ENCODE measurements around the gene INPP5A.
"Not testable (repeated sequence)": the region's sequence is repeated elsewhere in the genome, so short reads cannot be mapped to it uniquely, and the experiment has no call there.

Gene INPP5A

DNA sequence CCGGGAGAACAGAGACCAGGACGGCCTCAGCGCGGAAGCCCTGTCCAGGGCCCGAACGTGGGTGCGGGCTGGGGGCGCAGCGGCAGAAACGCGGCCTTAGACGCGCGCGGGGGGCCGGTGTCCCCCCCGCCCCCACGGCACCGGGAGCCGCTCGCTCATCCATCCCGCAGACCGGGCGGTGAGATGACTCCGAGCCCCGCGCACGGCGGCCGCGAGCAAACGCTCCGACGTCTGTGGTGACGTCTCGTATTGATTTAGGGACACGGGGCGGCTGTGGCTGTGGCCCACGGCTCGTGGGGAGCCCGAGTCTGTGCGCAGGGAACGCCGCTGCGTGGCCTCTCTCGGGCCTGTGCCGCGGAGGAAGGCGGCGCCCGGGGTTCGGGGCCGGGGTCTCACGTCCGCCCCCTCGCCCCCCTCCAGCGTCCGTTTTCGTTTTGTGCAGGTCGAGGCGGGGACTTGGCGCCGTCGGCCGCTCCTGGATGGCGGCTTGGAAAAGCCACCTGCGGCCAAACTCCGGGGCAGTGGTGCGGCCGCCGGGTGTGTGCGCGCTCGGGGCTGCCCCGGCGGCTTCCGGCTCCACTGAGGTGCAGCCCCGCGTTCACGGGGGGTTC, 249.4 kb downstream of the INPP5A start:
- no peak for DNase-seq (ENCODE audit: low read depth)

DNA sequence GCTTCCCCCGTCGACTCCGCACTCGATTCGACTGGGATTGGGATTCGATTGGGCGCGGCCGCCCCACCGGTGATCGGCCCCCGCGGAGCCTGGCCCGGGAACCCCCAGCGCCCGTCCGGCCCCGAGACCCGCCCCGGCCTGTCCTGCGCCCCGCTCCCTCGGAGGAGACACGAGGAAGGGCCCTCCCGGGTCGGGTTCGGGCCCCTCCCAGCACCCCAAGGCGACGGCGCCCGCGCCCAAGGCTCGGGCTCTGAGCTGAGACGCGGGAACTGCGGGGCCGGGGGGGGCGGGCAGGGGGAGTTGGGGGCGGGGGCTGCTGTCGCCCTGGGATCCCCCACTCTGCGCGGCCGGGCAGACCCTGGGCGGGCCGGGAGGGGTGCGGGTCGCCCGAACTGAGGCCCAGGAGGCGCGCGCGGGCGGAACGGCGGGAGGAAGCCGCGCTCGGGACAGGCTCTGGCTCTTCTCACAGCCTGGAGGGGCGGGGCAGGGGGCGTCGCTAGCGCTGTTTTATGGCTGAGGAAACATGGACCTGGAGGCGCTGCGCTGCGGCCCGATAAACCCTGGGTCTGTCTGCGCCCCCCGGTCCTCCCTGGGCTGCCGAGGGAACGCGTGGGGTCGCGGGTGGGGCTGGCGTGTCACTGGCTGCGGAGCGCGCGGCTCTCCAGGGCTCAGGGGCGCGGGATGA, 250.1 kb downstream of the INPP5A start:
- no peak for DNase-seq (ENCODE audit: low read depth)

DNA sequence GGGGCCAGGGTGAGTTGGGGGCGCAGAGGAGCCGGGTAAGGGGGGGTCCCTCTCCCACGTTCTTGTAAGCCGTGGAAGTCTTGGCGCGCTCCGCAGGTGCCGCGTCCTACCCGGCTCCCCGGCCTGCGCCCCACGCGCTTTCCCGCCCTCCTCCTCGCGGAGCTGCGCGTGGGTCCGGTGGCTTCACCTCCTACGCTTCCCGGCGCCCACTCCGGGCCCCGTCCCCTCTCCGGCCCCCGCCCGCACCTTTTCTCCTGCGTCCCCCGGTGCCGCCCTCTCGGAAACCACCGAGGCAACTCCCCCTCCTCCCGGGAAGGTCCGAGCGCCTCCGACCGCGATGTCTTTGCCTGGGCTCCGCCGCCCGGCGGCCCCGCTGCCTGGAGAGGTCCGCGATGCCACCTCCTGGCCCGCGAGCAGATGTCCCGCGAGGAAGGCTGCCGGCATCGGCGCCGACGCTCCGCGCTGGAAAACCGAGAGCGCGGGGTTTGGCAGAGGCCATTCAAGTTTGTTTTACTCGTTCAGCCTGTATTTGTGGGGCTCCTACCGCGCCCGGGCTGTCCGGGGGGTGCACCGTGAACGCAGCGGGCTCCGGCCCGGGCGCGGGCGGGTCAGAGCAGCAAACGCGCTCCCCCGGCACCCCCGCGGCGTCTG, 250.7 kb downstream of the INPP5A start:
- no peak for DNase-seq (ENCODE audit: low read depth)

DNA sequence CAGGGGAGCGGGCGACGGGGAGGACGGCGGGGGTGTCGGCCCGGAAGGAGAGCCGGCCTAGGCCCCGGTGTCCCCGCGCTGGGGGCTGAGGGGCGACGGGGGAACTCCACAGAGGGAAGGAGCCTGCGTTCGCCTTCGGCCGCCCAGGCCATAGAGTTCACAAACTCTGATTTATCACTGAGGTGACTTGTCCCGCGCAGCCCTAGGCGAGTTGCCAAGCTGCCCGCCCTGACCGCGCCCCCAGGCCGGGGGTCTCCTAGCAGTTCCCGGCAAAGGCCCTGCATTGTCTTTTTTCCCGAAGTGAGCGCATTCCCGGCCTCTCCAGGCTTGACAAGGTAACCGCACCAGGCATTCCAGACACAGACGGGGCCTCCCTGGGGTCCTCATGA, 251.2 kb downstream of the INPP5A start:
- no peak for DNase-seq (ENCODE audit: low read depth)

DNA sequence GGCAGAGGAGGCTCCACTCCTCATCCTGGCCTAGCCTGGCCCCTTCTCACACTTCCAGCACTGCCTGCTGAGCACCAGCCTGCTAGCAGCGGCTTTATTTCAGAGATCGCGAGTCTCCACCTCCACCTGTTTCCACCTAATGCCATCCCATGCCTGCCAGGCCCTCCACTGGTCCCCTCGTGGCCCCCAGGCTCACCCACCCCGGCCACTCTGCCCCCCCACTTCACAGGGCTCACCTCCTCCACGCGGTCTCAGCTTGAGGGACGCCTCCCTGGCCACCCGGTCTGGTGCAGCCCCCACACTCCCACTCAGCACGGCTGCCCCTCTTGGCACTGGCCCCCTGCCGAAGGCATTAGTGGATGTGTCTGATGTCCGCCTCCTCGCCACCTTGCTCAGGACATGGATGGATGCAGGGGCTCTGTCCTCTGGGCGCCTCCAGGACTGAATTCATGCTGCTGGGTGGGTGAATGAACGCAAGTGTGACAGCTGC, 252.1 kb downstream of the INPP5A start:
- no peak for DNase-seq (ENCODE audit: low read depth)

DNA sequence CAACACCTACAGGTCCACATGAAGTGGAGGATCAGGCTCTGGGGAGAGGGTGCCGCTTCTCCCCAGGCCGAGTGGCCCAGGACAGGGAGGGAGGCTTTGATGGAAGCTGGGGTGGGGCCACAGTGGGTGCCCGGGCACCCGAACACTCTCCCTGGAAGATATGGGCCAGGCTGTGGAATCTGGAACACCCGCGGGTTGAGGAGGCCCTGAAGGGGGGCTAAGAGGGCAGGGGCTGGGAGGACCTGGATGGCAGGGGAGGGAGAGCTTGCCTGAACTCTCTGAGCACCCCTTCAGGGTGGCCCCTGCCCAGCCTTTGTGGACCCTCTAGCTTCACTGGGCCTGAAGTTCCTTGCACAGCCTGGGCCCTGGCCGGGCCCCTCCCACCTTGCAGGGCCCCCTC, 252.9 kb downstream of the INPP5A start:
- no peak for DNase-seq (ENCODE audit: low read depth)

DNA sequence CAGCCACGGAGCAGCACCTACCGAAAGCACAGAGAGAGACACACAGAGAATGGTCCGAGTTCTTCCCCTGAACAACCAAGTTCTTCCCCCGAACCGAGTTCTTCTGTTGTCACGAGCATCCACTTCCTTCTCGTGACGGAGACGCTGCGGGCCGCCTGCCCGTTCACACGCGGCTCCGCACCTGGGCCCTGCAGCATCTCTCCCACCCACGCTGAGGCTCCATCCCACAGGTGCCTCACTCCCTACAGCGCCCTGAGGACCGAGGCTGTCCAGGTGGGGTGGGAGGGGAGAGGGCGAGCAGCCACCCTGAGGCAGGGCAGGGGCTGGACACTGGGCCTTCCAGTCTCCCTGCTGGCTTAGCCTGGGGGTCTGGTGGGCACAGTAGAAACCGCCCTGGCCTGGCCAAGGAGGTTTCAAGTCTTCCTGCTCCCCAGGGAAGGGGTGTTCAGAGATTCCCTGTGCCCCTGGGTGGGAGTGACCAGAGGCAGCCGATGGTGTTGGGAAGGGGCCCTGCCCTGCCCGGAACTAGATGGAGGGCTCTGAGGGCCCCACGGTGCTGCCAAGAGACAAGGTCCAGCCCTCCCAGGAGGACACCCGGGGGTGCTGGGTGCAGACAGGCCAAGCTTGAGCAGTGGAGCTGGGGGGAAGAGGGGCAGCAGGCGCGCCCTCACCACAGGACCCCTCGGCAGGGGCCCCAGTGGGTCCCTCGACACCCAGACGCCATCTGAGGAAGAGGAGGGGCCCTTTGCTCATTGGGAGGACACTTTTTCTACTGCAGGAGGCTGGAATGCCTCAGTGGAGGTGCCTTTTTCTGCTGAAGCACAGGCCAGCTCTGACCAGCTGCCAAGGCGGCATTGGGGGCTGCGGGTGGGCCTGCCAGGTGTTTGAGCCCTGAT, 253.6 kb downstream of the INPP5A start:
- no peak for DNase-seq (ENCODE audit: low read depth)

DNA sequence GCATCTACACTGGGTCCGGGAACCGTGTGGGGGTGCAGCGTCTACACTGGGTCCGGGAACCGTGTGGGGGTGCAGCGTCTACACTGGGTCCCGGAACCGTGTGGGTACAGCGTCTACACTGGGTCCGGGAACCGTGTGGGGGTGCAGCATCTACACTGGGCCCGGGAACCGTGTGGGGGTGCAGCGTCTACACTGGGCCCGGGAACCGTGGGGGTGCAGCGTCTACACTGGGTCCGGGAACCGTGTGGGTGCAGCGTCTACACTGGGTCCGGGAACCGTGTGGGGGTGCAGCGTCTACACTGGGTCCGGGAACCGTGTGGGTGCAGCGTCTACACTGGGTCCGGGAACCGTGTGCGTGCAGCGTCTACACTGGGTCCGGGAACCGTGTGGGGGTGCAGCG, 254.5 kb downstream of the INPP5A start:
- not testable (repeated sequence) for DNase-seq (ENCODE audit: low read depth)

DNA sequence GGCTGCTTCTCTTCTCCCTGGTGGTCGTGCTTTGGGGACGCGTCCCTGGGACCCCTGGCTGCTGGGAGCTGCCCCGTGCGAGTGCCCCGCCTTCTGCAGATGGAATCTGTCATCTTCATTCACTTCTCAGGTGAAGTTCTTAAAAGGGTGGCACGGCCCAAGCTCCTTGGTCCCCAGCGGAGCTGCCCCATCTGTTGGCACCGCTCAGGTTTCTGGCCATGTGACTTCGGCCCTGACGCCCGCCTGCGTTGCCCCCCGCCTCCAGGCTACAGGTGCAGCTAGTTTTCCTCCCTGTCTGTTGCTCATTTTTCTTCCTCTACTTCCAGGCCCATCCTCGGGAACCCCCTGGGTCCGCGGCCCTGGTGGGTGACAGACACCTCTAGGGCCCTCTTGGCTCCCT, 255.2 kb downstream of the INPP5A start:
- DNase-seq (ENCODE audit: low read depth) = no peak

DNA sequence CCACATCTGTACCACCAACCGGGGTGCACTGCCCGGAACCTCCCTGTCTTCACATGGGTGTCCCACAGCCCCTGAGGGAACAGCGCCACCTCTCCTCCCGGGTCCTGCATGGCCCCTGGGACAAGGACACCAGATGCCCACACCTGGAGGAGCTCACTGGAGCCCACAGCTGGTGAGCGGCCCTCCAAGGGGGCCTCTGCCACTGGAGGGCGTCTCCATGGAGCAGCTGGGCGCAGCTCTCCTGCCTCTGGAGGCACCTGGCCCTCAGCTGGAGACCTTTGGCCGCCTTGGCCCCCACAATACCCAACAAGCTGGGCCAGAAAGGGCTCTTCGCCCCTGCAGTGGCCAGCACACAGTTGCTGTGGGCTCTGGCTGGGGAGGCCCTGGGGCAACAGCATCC, 255.6 kb downstream of the INPP5A start:
- no peak for DNase-seq (ENCODE audit: low read depth)

DNA sequence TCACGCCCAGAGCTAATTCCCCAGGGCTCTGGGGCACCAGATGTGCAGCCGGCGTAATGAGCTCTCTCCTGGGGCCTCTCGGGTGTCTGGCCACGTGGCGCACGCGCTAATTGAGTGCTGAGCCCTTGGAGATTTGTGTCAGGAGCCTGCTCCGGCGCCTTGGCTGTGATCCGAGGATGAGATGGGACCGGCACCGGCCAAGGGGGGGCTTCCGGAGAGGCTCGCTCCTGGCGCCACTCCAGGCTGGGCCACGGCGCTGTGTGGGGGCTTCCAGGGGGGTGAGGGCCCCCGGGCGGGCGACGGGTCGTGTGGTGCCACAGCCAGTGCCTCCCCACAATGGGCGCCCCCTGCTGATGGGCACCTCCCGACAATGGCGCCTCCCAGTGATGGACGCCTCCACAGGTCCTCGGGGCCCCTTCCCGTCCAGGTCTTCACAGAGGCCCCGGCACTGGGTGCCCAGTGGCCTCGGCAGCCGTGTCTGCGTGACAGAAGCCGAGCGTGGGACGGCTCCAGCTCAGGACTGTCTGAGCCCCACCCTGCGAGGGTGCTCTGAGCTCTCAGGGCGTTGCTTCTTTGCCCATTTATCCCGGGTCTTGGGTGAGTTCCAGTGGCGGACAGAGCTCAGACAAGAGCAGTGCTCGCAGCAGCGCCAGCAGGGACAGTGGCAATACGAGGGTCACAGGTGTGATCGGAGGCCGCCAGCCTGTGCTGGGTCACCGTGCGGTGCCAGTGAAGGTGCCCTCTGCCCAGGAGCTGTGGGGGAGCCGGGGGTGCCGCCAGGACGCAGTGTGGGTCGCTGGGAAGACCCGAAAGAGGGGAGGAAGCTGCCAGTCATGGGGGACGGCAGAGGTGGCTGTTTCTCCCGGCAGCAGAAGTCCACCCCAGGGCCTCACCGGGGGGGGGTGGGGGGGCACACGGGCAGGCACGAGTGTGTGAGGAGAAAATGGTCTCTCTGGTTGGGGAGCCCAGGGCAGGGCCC, 256.6 kb downstream of the INPP5A start:
- DNase-seq (ENCODE audit: low read depth) = no peak

DNA sequence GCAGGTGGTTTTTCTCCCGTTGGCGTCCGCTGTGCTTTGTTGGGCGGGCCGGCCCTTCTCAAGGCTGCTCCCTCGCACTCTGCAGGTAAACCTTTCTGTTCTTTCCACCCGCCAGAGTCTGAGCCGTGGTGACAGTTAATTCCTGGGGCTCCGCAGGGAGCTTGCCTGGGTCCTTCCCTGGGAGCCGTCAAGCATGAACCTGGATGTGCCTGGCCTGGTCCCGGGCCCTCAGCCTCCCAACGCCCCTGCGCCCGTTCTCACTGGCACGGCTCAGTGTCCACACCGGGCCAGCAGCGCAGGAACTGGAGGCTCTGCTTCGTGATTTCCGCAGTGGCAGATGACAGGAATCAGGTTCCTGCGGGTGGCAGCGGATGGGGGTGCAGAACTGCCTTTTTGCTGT, 259.3 kb downstream of the INPP5A start:
- DNase-seq (ENCODE audit: low read depth) = no peak

DNA sequence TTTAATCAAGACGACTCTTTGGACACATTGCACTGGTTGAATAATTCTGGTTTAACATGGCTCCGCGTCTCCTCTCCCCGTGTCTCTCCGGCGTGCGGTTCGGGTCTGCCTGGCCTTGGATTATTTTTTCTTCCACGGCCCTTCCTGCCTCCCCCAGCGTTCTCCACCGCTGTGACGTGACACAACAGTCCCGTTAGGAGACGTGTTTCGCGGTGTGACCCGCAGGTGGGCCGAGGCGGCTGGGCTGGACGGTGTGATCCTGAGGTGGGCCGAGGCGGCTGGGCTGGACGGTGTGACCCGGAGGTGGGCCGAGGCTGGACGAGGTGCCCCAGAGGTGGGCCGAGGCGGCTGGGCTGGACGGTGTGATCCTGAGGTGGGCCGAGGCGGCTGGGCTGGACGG, 260.4 kb downstream of the INPP5A start:
- not testable (repeated sequence) for DNase-seq (ENCODE audit: low read depth)

DNA sequence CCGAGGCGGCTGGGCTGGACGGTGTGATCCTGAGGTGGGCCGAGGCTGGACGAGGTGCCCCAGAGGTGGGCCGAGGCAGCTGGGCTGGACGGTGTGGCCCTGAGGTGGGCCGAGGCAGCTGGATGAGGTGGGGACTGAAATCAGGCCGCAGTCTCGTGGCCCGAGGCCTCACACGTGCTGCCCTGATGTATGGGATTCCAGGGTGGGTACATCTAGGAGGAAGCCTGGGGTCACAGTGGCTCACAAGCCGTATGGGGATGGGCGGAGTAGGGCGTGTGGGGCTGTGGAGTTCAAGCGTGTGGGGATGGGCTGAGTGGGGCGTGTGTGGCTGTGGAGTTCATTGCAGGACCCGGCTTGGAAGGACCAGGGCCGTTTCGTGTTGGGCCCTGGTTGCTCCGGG, 260.8 kb downstream of the INPP5A start:
- DNase-seq (ENCODE audit: low read depth) = no peak

DNA sequence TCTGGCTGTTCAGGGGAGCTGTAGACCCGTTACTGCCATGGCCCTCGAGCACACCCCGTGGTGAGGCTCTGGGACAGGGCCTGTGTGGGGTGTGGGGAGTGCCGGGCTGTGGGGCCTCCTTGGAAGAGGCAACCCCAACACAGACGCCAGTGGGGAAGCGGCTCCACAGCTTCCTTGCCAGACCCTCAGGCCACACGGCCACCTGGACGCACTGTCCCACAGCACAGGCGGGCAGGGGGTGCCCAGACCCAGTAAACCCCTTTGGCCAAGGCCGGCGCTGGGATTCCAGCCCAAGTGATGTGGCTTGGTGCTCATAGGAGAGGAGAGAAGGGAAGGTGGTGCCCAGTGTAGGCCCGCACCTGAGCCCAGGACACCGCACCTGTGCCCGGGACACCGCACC, 261.3 kb downstream of the INPP5A start:
- no peak for DNase-seq (ENCODE audit: low read depth)

DNA sequence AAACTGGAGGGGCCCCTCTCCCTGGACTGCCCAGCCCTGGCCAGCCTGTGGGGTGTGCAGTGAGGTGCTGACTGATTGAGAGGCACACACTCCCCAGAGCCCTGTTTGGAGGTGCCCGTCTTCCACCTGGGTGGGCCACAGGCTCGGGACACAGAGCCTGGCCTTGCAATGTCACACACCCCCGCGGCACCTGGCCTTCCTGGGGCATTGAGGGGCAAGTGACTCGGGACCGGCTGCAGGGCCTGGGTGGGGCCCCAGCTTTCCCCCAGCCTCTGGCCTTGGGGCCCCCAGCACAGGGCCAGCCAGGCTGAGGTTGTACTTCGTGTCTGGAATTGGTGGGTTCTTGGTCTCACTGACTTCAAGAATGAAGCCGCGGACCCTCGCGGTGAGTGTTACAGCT, 262.3 kb downstream of the INPP5A start:
- no peak for DNase-seq (ENCODE audit: low read depth)

DNA sequence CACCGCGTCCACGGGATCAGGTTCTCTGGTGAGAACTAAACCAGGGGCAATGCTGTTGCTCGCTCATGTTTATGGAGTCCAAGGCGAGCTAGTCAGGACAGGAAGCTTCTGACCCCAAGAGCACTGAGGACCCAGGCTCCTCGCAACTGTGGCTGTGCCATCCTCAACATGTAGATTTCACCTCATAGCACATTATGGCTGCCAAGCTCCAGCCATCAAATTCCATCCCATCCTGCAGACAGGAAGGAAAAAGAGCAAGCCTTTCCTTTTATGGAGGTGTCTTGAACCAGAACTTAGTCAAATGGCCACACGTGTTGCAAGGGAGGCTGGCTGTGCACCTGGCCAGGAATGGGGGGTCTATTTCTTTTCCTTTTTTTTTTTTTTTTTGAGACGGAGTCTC, 264.5 kb downstream of the INPP5A start:
- DNase-seq (ENCODE audit: low read depth) = no peak

DNA sequence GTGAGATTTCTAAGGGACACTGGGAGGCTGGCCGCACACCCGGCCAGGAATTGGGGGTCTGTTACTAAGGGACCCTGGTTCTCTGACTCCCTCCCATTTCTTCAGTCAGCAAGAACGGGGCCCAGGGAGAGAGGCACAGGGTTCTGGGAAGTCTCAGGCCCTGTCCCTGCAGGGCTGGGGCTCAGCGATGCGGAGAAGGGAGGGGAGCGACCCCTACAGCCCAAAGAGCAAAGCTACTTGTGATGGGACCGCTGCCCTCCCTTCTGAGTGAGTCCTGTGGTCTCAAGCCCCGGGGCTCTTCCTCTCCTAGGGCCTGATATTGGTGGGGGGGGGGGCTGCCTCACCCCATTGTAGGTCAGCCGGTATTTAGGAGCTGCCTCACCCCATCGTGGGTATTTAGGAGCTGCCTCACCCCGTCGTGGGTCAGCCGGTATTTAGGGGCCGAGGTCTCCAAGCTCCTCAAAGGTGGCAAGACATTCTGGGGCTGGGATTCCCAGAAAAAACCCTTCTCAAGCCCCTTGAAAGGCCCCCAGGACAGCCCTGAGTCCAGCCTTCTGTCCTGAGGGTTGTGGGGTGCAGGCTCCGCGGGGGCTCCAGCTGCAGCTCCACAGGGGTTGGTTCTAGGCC, 265.2 kb downstream of the INPP5A start:
- DNase-seq (ENCODE audit: low read depth) = no peak

DNA sequence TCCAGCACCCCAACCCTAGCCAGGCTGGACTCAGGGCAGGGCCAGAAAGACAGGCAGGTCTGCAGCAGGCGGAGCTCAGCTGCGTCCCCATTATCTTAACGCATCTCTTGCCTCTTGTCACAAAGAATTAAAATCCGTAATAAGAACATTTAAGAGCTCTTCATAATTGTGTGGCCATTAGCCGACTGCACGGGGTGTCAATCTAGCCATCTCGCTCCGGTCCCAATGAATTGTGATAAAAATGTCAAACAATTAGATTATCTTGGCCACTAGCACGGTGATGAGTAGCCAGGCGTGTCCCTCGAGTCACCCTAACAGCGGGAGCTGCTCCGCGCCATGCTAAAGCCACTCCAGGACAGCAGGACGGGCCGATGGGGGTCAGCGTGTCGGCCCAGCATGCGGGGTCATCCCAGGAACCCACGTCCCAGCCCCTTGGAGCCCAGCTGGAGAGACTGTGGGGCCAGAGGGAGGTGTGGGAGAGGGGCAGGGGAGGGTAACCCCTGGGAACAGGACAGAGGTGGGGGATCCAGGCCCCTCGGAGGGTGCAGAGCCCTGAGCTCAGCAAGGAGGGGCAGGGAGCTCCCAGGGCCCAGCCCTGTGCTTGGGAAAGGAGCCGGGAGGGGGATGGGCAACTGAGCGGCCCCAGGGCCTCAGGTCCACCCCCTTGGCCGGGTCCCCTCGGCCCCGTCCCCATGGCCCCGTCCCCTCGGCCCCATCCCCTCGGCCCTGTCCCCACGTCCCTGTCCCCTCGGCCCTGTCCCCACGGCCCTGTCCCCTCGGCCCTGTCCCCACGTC, 266.0 kb downstream of the INPP5A start:
- no peak for DNase-seq (ENCODE audit: low read depth)

DNA sequence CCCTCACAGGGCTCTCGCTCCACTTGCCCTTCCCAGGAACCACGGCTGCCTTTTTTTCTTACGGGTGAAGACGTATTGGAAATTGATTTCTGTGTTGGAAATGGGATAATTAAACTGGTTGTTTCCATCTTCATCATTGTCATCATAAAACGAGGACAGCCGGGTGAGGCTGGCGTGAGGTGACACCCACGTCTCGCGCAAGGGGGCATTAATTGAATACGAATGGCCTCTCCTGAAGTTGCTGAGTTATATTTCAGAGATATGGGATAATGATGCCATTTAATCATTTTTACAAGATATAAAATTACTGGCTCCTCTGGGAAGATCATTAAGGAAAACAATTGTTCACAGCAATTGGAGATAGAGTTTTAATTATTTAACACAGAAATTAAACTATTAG, 266.7 kb downstream of the INPP5A start:
- DNase-seq (ENCODE audit: low read depth) = no peak

All from stimulated activated CD8-positive, alpha-beta memory T cell treated with anti-CD3 and anti-CD28 coated beads, Interleukin-4, amount 100 ng/mL, for 24 hours (primary cell).